Suprapubic skin (tissue), 4 donors: ENCODE data around the gene FOXK2. TPM values are rescaled to one million over a fixed set of nuclear protein-coding genes. Genes with fewer than 3 reads are reported as not detected.

Source experiments
- DNase-seq, 2 donors: peaks; one replicate each; pipeline ENCODE4 v3.0.0-alpha.2; 2019; ENCODE audit warnings: low spot score in 2 of 2
- H3K27ac ChIP-seq: fragments of 200-600 bp; sonication (generic); one replicate; pipeline ENCODE4 v1.5.1; 2019
- H3K27me3 ChIP-seq: fragments of 200-600 bp; sonication (generic); one replicate; pipeline ENCODE4 v1.5.1; 2019
- H3K36me3 ChIP-seq: fragments of 200-600 bp; sonication (generic); one replicate; pipeline ENCODE4 v1.5.1; 2019
- H3K4me1 ChIP-seq: fragments of 200-600 bp; sonication (generic); one replicate; pipeline ENCODE4 v1.5.1; 2019
- H3K4me3 ChIP-seq: fragments of 200-600 bp; sonication (generic); one replicate; pipeline ENCODE4 v1.5.1; 2019; ENCODE audit warnings: mild to moderate bottlenecking
- H3K9me3 ChIP-seq: fragments of 200-600 bp; sonication (generic); one replicate; pipeline ENCODE4 v1.5.1; 2019
- CTCF ChIP-seq, 2 donors: fragments of 200-600 bp in 1 of 2; fragments of 450-650 bp in 1 of 2; sonication (generic) in 1 of 2; IDR thresholded peaks; one replicate each; pipeline ENCODE4 v1.5.1; 2016 to 2019; ENCODE audit warnings: antibody characterized with exemption in 2 of 2, mild to moderate bottlenecking in 1 of 2, moderate library complexity in 1 of 2
- EP300 ChIP-seq: sonication (generic); formaldehyde crosslinking; IDR thresholded peaks from one replicate; pipeline ENCODE4 v1.6.1; 2017; ENCODE audit warnings: antibody characterized with exemption
- POLR2A ChIP-seq, 2 donors: fragments of 450-650 bp; IDR thresholded peaks; one replicate each; pipeline ENCODE4 v1.6.1; 2017; ENCODE audit warnings: antibody characterized with exemption in 2 of 2, mild to moderate bottlenecking in 2 of 2, moderate library complexity in 2 of 2
- POLR2AphosphoS5 ChIP-seq, 3 donors: sonication (generic); formaldehyde crosslinking; IDR thresholded peaks; one replicate each; pipeline ENCODE4 v1.6.1; 2017; ENCODE audit warnings: antibody characterized with exemption in 3 of 3
- WGBS: methylation state at CpG from one replicate; pipeline ENCODE4 v1.1.5; 2018; 5-methylcytosine and 5-hydroxymethylcytosine counted together
- total RNA-seq, 4 donors: library from RNA; depleted of rRNA; stranded (reverse); fragments of >200 nt; gene quantifications; one replicate each; pipeline ENCODE4 v1.1.0, GENCODE V29; 2016

Gene FOXK2
- total RNA-seq, 4 donors from 2014 or later = 62.7 to 94.5 (median 78.4) TPM

- H3K27me3 ChIP-seq = no peaks in the 10 kb centered on the region
- peaks cover 11% of the 10 kb centered on the region for H3K4me1 ChIP-seq
- no peak overlapping the region for H3K27ac ChIP-seq
- no peaks in the 10 kb centered on the region for H3K9me3 ChIP-seq
- TF ChIP-seq POLR2AphosphoS5 (IDR thresholded peaks at IDR 0.05) (no peak), POLR2A (IDR thresholded peaks at IDR 0.05) (no peak), EP300 (no peak), CTCF (IDR thresholded peaks at IDR 0.05) (no peak)
- H3K36me3 ChIP-seq = peaks cover 79% of the 10 kb centered on the region
- DNase-seq = no peak
- WGBS = 96% methylated on average over 23 of the region's 26 CpGs
- no peak overlapping the region for H3K4me3 ChIP-seq
Measured at GRCh38 chr17:82599674-82600661, 80.4 kb downstream of the FOXK2 start.

- Histone ChIP-seq H3K9me3 (no peaks in the 10 kb centered on the region), H3K4me1 (peaks cover 11% of the 10 kb centered on the region), H3K27ac (no peak overlapping the region), H3K36me3 (peaks cover 75% of the 10 kb centered on the region), H3K4me3 (no peak overlapping the region), H3K27me3 (no peaks in the 10 kb centered on the region)
- TF ChIP-seq EP300 = no peak
- TF ChIP-seq POLR2A (IDR thresholded peaks at IDR 0.05) = no peak
- no peak for TF ChIP-seq POLR2AphosphoS5 (IDR thresholded peaks at IDR 0.05)
- TF ChIP-seq CTCF (IDR thresholded peaks at IDR 0.05) = no peak
- 96% methylated on average over 35 of the region's 37 CpGs for WGBS
- DNase-seq = no peak
Measured at GRCh38 chr17:82600731-82601446, 81.4 kb downstream of the FOXK2 start.

- Histone ChIP-seq H3K4me3 (no peak overlapping the region), H3K27ac (no peak overlapping the region), H3K36me3 (peaks cover 72% of the 10 kb centered on the region), H3K27me3 (no peaks in the 10 kb centered on the region), H3K4me1 (peaks cover 17% of the 10 kb centered on the region), H3K9me3 (no peaks in the 10 kb centered on the region)
- no peak for DNase-seq
- WGBS = 92% methylated on average over 24 of the region's 24 CpGs
- TF ChIP-seq CTCF (IDR thresholded peaks at IDR 0.05) = no peak
- no peak for TF ChIP-seq EP300
- TF ChIP-seq POLR2AphosphoS5 (IDR thresholded peaks at IDR 0.05) = no peak
- no peak for TF ChIP-seq POLR2A (IDR thresholded peaks at IDR 0.05)
Measured at GRCh38 chr17:82601447-82602000, 82.0 kb downstream of the FOXK2 start.

GRCh38 chr17:82602487-82602886 is 83.0 kb downstream of the FOXK2 start:
- no peaks in the 10 kb centered on the region for H3K27me3 ChIP-seq
- DNase-seq = no peak
- no peak overlapping the region for H3K27ac ChIP-seq
- TF ChIP-seq EP300 = no peak
- TF ChIP-seq POLR2AphosphoS5 (IDR thresholded peaks at IDR 0.05) = no peak
- no peak for TF ChIP-seq POLR2A (IDR thresholded peaks at IDR 0.05)
- no peak for TF ChIP-seq CTCF (IDR thresholded peaks at IDR 0.05)
- H3K9me3 ChIP-seq = no peaks in the 10 kb centered on the region
- H3K36me3 ChIP-seq = peaks cover 63% of the 10 kb centered on the region
- 76% methylated on average over 21 of the region's 21 CpGs for WGBS
- H3K4me1 ChIP-seq = peaks cover 19% of the 10 kb centered on the region
- H3K4me3 ChIP-seq = no peak overlapping the region
